Endothelial cell of umbilical vein (primary cell): ENCODE results near the gene TMEM175. TPM values are rescaled to one million over a fixed set of nuclear protein-coding genes. Genes with fewer than 3 reads are reported as not detected.

Experiments
- BruUV-seq: library from RNA; stranded (reverse); fragments of 400-500 nt; replicated peaks from 2 replicates; lab custom pipeline; 2021; lab: Mats Ljungman, UMichigan
- CTCF ChIA-PET: fragments of 300-600, 350-600 bp; sonication (Branson Sonifier 250); formaldehyde crosslinking; loops from one replicate; lab custom pipeline; 2021; ENCODE audit warnings: antibody characterized with exemption, inconsistent platforms; lab: Charles Lee
- POLR2A ChIA-PET: fragments of 300-600, 350-600 bp; sonication (Branson Sonifier 250); formaldehyde crosslinking; loops from one replicate; lab custom pipeline; 2021; ENCODE audit warnings: antibody characterized with exemption, inconsistent platforms; lab: Charles Lee
- DNase-seq: peaks from one replicate; pipeline ENCODE4 v3.0.0-alpha.2; 2011; ENCODE audit warnings: low read depth, low spot score
- FAIRE-seq: peaks from 2 replicates; lab custom pipeline; 2011; peaks lifted over from hg19 to GRCh38; lab: Jason Lieb, UNC
- H2AFZ ChIP-seq: 2 replicates; pipeline ENCODE4 v1.6.0; 2012; ENCODE audit warnings: low read depth, low read length, control low read depth, inconsistent platforms
- H3K27ac ChIP-seq: 2 replicates; pipeline ENCODE4 v1.5.1; 2011; ENCODE audit warnings: low read depth, mild to moderate bottlenecking, control low read depth, low read length, moderate library complexity; ENCODE audit not compliant: insufficient read depth
- H3K27me3 ChIP-seq, 2 experiments: 2 replicates each; pipeline versions ENCODE4 v1.6.0 to v1.6.1; 2011; ENCODE audit warnings: low read length in 2 of 2, mixed read lengths in 1 of 2; ENCODE audit not compliant: control insufficient read depth in 2 of 2, insufficient read depth in 2 of 2
- H3K36me3 ChIP-seq, 2 experiments: 2 replicates in 1 of 2; 3 replicates in 1 of 2; pipeline ENCODE4 v1.5.1; 2011; ENCODE audit warnings: low read length in 2 of 2, mild to moderate bottlenecking in 1 of 2, moderate library complexity in 1 of 2; ENCODE audit not compliant: control insufficient read depth in 2 of 2, insufficient read depth in 2 of 2; ENCODE audit errors: extremely low read depth in 1 of 2
- H3K4me1 ChIP-seq: 3 replicates; pipeline ENCODE4 v1.5.1; 2011; ENCODE audit warnings: mild to moderate bottlenecking, low read length; ENCODE audit not compliant: control insufficient read depth, insufficient read depth; ENCODE audit errors: extremely low read depth
- H3K4me2 ChIP-seq: 2 replicates; pipeline ENCODE4 v1.6.1; 2011; ENCODE audit warnings: low read length, control low read depth, mixed read lengths; ENCODE audit not compliant: insufficient read depth
- H3K4me3 ChIP-seq, 3 experiments: fragments of 200-600 bp in 1 of 3; sonication (generic), shearing (Covaris generic) in 1 of 3; replicated peaks in 1 of 3; 2 replicates each; pipeline ENCODE4 v1.5.1; 2011 to 2016; ENCODE audit warnings: control low read depth in 3 of 3, low read length in 3 of 3, mild to moderate bottlenecking in 2 of 3, inconsistent platforms in 1 of 3, low read depth in 1 of 3, moderate library complexity in 1 of 3; ENCODE audit not compliant: insufficient read depth in 1 of 3
- H3K79me2 ChIP-seq: 2 replicates; pipeline ENCODE4 v1.6.0; 2012; ENCODE audit warnings: low read length, inconsistent platforms; ENCODE audit not compliant: control insufficient read depth, insufficient read depth
- H3K9ac ChIP-seq: replicated peaks from 2 replicates; pipeline ENCODE3; 2011; ENCODE audit warnings: low read length, control low read depth; ENCODE audit not compliant: insufficient read depth; ENCODE audit errors: extremely low read depth
- H3K9me1 ChIP-seq: replicated peaks from 3 replicates; pipeline ENCODE4 v1.6.0; 2011; ENCODE audit warnings: mild to moderate bottlenecking, low read length; ENCODE audit not compliant: control insufficient read depth, insufficient read depth; ENCODE audit errors: extremely low read depth
- H3K9me3 ChIP-seq: replicated peaks from 2 replicates; pipeline ENCODE4 v1.5.1; 2012; ENCODE audit warnings: low read length, inconsistent platforms; ENCODE audit not compliant: control insufficient read depth, insufficient read depth
- H4K20me1 ChIP-seq: replicated peaks from 2 replicates; pipeline ENCODE3; 2011; ENCODE audit warnings: mild to moderate bottlenecking, low read length; ENCODE audit not compliant: control insufficient read depth, insufficient read depth; ENCODE audit errors: extremely low read depth
- CTCF ChIP-seq, 2 donors: IDR thresholded peaks; 1 replicate in 1 of 2; 2 replicates in 1 of 2; pipeline ENCODE4 v1.5.1; 2011; ENCODE audit warnings: low read length in 2 of 2, mild to moderate bottlenecking in 2 of 2, moderate library complexity in 2 of 2, control low read depth in 1 of 2, inconsistent platforms in 1 of 2, low read depth in 1 of 2; ENCODE audit not compliant: insufficient read depth in 1 of 2; ENCODE audit errors: extremely low read depth in 1 of 2
- EZH2 ChIP-seq: IDR thresholded peaks from 2 replicates; pipeline ENCODE4 v1.6.1; 2012; ENCODE audit warnings: borderline replicate concordance, low read depth, mild to moderate bottlenecking, moderate library complexity, low read length, inconsistent platforms; ENCODE audit not compliant: severe bottlenecking
- FOS ChIP-seq: IDR thresholded peaks from 2 replicates; pipeline ENCODE4 v1.6.1; 2011; ENCODE audit warnings: mild to moderate bottlenecking, low read length, moderate library complexity, borderline replicate concordance; ENCODE audit not compliant: insufficient read depth
- GATA2 ChIP-seq: IDR thresholded peaks from 2 replicates; pipeline ENCODE4 v1.7.0; 2011; ENCODE audit warnings: low read depth, mild to moderate bottlenecking, moderate library complexity, mixed read lengths, low read length; ENCODE audit not compliant: insufficient read length, insufficient read depth
- JUN ChIP-seq: IDR thresholded peaks from 2 replicates; pipeline ENCODE4 v1.6.1; 2011; ENCODE audit warnings: borderline replicate concordance, low read depth; ENCODE audit not compliant: insufficient read length, insufficient read depth
- MAX ChIP-seq: IDR thresholded peaks from 2 replicates; pipeline ENCODE4 v1.6.1; 2011; ENCODE audit not compliant: insufficient read depth, insufficient read length
- MYC ChIP-seq: IDR thresholded peaks from one replicate; pipeline ENCODE4 v1.6.1; 2011; ENCODE audit warnings: mild to moderate bottlenecking, low read depth, low read length
- POLR2A ChIP-seq: IDR thresholded peaks from 2 replicates; pipeline ENCODE4 v1.6.1; 2012; ENCODE audit warnings: low read depth, mild to moderate bottlenecking, control low read depth, low read length
- POLR2AphosphoS5 ChIP-seq: IDR thresholded peaks from 2 replicates; pipeline ENCODE4 v1.6.1; 2012; ENCODE audit warnings: low read depth, mild to moderate bottlenecking, control low read depth, low read length, moderate library complexity; ENCODE audit not compliant: insufficient read depth
- dilution Hi-C: fragments of 300-500 bp; cut with MboI; formaldehyde crosslinking; loops from one replicate; pipeline ENCODE4 v1.15.0; 2019; ENCODE audit warnings: low sequenced_read_pairs; ENCODE audit not compliant: extremely low pct_ligation_motif_present
- intact Hi-C: fragments of 100-400 bp; cut with micrococcal nuclease; formaldehyde crosslinking; loops from one replicate; pipeline ENCODE4 v1.10.0; 2022
- polyA plus RNA-seq, 4 experiments: library from polyadenylated mRNA; depleted of rRNA in 3 of 4; stranded (reverse) in 3 of 4; unstranded in 1 of 4; fragments of >200 nt; gene quantifications; 2 replicates each; pipeline versions ENCODE4 v1.2.1 to v1.2.3, GENCODE V29; 2011 to 2012; ENCODE audit warnings: missing spikeins in 1 of 4
- total RNA-seq: library from RNA; stranded (reverse); gene quantifications from 2 replicates; pipeline ENCODE4 v1.2.3, GENCODE V29; 2021

The TMEM175 gene
- total and polyA plus RNA-seq, 2 donors (not counting 3 experiments of a cell fraction or from before 2014, with no cell fraction given): 21.9 to 80.1 TPM

DNA sequence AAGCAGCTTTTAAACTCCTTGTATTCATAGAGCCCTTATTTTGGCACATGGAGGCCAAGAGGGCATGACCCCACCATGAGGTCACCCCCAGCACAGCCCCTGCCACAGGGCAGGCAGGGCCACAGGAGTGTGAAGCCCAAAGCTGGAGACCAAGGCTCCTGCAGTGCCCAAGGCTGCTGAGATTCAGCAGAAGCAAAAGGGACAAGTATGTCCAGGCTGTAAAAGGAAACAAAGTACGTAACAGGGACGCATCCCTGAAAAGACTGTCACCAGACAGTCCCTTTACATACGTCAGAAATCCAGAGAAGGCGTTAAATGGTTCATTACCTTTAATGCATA lies 19.0 kb upstream of the TMEM175 start:
- ChIA-PET CTCF (no interaction called here), POLR2A (no interaction called here)
- H3K4me3 ChIP-seq: no peak overlapping the region
- H3K4me2 ChIP-seq: no peak overlapping the region
- H3K36me3 ChIP-seq: peaks cover 4 to 9% of the 10 kb centered on the region in 2 experiments
- H3K9me1 ChIP-seq: no peaks in the 10 kb centered on the region
- H3K9ac ChIP-seq: no peak overlapping the region
- FAIRE-seq (no peak), DNase-seq (no peak)
- peaks cover 41% of the 10 kb centered on the region for H3K79me2 ChIP-seq
- no TSS peak for BruUV-seq
- TF ChIP-seq POLR2A: no peak
- no peak for TF ChIP-seq MAX
- TF ChIP-seq FOS: no peak
- TF ChIP-seq JUN: no peak
- TF ChIP-seq GATA2: no peak
- TF ChIP-seq EZH2: no peak
- TF ChIP-seq MYC: no peak
- no peak for TF ChIP-seq CTCF (IDR thresholded peaks at IDR 0.05; ENCODE audit: extremely low read depth in 1 of 2, insufficient read depth in 1 of 2, low read depth in 1 of 2, low read length in 2 of 2)
- TF ChIP-seq POLR2AphosphoS5: no peak
- no peaks in the 10 kb centered on the region for H3K9me3 ChIP-seq
- peaks cover 10% of the 10 kb centered on the region for H3K4me1 ChIP-seq
- no peak overlapping the region for H2AFZ ChIP-seq
- intact Hi-C loops: no loop called here
- H3K27me3 ChIP-seq: no peaks in the 10 kb centered on the region
- dilution Hi-C loops: no loop called here
- H4K20me1 ChIP-seq: peaks cover 5% of the 10 kb centered on the region
- H3K27ac ChIP-seq: no peak overlapping the region
